ENCODE results near the gene CYBB.

CYBB gene

GRCh38 chrX:37846141-37846540, 66.3 kb downstream of the CYBB start:
- Histone ChIP-seq H4K91ac (ENCODE audit: low read length) (no peak overlapping the region), H2AFZ (ENCODE audit: low read depth, low read length) (no peak overlapping the region), H2BK15ac (ENCODE audit: low read depth, poor library complexity, severe bottlenecking) (no peak overlapping the region), H2AK5ac (ENCODE audit: low read length, severe bottlenecking) (no peak overlapping the region), H2BK5ac (ENCODE audit: low read depth, low read length, poor library complexity, severe bottlenecking) (no peak overlapping the region), H3K4me3 (ENCODE audit: insufficient read depth in 1 of 2, low read depth in 1 of 2, low read length in 2 of 2) (peak overlapping the region in 1 of 2 experiments; percentile 80), H3K79me1 (replicated peaks; ENCODE audit: low read length, poor library complexity, severe bottlenecking) (no peaks in the 10 kb centered on the region), H2BK12ac (ENCODE audit: low read length in 2 of 2) (no peak overlapping the region), H3K4me1 (ENCODE audit: control insufficient read depth, insufficient read depth, low read depth, low read length) (no peaks in the 10 kb centered on the region), H3K14ac (ENCODE audit: low read length in 2 of 2) (no peak overlapping the region), H3K23ac (ENCODE audit: low read length in 2 of 2) (no peak overlapping the region), H3K9me3 (ENCODE audit: control insufficient read depth, low read length) (no peaks in the 10 kb centered on the region), H3K9ac (ENCODE audit: low read length) (peak overlapping the region; percentile 91), H2BK120ac (ENCODE audit: low read depth, low read length) (no peak overlapping the region), H3K27ac (ENCODE audit: low read length, poor library complexity, severe bottlenecking) (no peak overlapping the region), H3K4ac (ENCODE audit: low read depth in 1 of 2, low read length in 2 of 2) (no peak overlapping the region), H3K4me2 (ENCODE audit: low read length, poor library complexity, severe bottlenecking) (no peak overlapping the region), H3K36me3 (ENCODE audit: control insufficient read depth in 1 of 2, insufficient read depth in 2 of 2, low read depth in 1 of 2, low read length in 2 of 2) (peaks cover 0 to 12% of the 10 kb centered on the region in 2 experiments), H4K8ac (ENCODE audit: low read length) (no peak overlapping the region), H3K27me3 (ENCODE audit: control insufficient read depth in 1 of 2, insufficient read depth in 1 of 2, low read length in 2 of 2) (no peaks in the 10 kb centered on the region), H3K18ac (ENCODE audit: low read depth in 1 of 2, low read length in 2 of 2) (no peak overlapping the region)
- peak; percentile 14 for DNase-seq
- no CpG with 5 or more reads among the region's 3 CpGs for WGBS

DNA sequence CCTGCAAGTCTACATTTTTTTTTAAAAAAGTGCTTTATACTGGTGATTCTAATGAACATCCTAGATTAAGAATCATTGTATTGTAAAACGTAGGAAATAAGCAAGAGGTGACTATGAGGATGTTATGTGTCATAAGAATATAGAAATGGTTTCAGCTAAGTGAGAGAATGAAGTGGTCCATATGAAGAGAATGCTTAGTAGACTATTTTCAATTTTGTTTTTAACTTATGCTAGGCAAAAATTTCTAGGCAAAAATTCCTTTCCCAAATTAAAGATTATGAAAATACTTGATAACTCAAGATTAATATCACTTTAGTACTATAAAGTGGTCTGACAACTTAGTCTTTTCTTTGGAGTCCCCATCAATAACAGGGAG, 66.7 kb downstream of the CYBB start:
- Histone ChIP-seq H2BK12ac (ENCODE audit: low read length in 2 of 2) (no peak overlapping the region), H2BK15ac (ENCODE audit: low read depth, poor library complexity, severe bottlenecking) (no peak overlapping the region)
- WGBS, result 89% methylated on average over 1 of the region's 1 CpG

GRCh38 chrX:37846934-37847732, 67.3 kb downstream of the CYBB start, which contains the start of gene DYNLT3:
TSS of gene DYNLT3 (minus strand) at chrX:37847571. CDS start at chrX:37847510, 61 bp downstream.
- Histone ChIP-seq H2BK120ac (ENCODE audit: low read depth, low read length) (peak within 1 kb of the TSS; percentile 85), H3K18ac (ENCODE audit: low read depth in 1 of 2, low read length in 2 of 2) (peak within 1 kb of the TSS; percentile 54 to 72), H2BK5ac (ENCODE audit: low read depth, low read length, poor library complexity, severe bottlenecking) (no peak within 1 kb of the TSS), H3K4me2 (ENCODE audit: low read length, poor library complexity, severe bottlenecking) (no peak within 1 kb of the TSS), H3K9ac (ENCODE audit: low read length) (peak within 1 kb of the TSS; percentile 91), H2AK5ac (ENCODE audit: low read length, severe bottlenecking) (no peak within 1 kb of the TSS), H3K23ac (ENCODE audit: low read length in 2 of 2) (no peak within 1 kb of the TSS), H3K27me3 (ENCODE audit: control insufficient read depth in 1 of 2, insufficient read depth in 1 of 2, low read length in 2 of 2) (no peaks in the 10 kb centered on the region), H3K14ac (ENCODE audit: low read length in 2 of 2) (no peak within 1 kb of the TSS), H3K4ac (ENCODE audit: low read depth in 1 of 2, low read length in 2 of 2) (no peak within 1 kb of the TSS), H2BK12ac (ENCODE audit: low read length in 2 of 2) (no peak within 1 kb of the TSS), H3K27ac (ENCODE audit: low read length, poor library complexity, severe bottlenecking) (no peak within 1 kb of the TSS), H3K9me3 (ENCODE audit: control insufficient read depth, low read length) (no peaks in the 10 kb centered on the region), H3K36me3 (ENCODE audit: control insufficient read depth in 1 of 2, insufficient read depth in 2 of 2, low read depth in 1 of 2, low read length in 2 of 2) (peaks cover 0 to 6% of the 10 kb centered on the region in 2 experiments), H3K4me3 (ENCODE audit: insufficient read depth in 1 of 2, low read depth in 1 of 2, low read length in 2 of 2) (peak within 1 kb of the TSS; percentile 39 to 80), H2BK15ac (ENCODE audit: low read depth, poor library complexity, severe bottlenecking) (peak within 1 kb of the TSS; percentile 83), H4K91ac (ENCODE audit: low read length) (peak within 1 kb of the TSS; percentile 39), H3K79me1 (replicated peaks; ENCODE audit: low read length, poor library complexity, severe bottlenecking) (no peaks in the 10 kb centered on the region), H3K4me1 (ENCODE audit: control insufficient read depth, insufficient read depth, low read depth, low read length) (no peaks in the 10 kb centered on the region), H4K8ac (ENCODE audit: low read length) (peak within 1 kb of the TSS; percentile 72), H2AFZ (ENCODE audit: low read depth, low read length) (peak within 1 kb of the TSS; percentile 3)
- DNase-seq, result peak; percentile 77
- WGBS, result 0% methylated on average over 28 of the region's 67 CpGs

More for the DNA sequence above, 66.7 kb downstream of the CYBB start:
- peak overlapping the region; percentile 91 for H3K9ac ChIP-seq (ENCODE audit: low read length)
- no peak overlapping the region for H4K8ac ChIP-seq (ENCODE audit: low read length)
- H4K91ac ChIP-seq (ENCODE audit: low read length), result no peak overlapping the region
- peak overlapping the region in 1 of 2 experiments; percentile 80 for H3K4me3 ChIP-seq (ENCODE audit: insufficient read depth in 1 of 2, low read depth in 1 of 2, low read length in 2 of 2)
- H3K4me2 ChIP-seq (ENCODE audit: low read length, poor library complexity, severe bottlenecking), result no peak overlapping the region
- H2AK5ac ChIP-seq (ENCODE audit: low read length, severe bottlenecking), result no peak overlapping the region
- no peak overlapping the region for H3K27ac ChIP-seq (ENCODE audit: low read length, poor library complexity, severe bottlenecking)
- no peak overlapping the region for H3K23ac ChIP-seq (ENCODE audit: low read length in 2 of 2)
- peaks cover 0 to 8% of the 10 kb centered on the region in 2 experiments for H3K36me3 ChIP-seq (ENCODE audit: control insufficient read depth in 1 of 2, insufficient read depth in 2 of 2, low read depth in 1 of 2, low read length in 2 of 2)
- no peak overlapping the region for H2BK120ac ChIP-seq (ENCODE audit: low read depth, low read length)
- H2AFZ ChIP-seq (ENCODE audit: low read depth, low read length), result no peak overlapping the region
- H3K79me1 ChIP-seq (replicated peaks; ENCODE audit: low read length, poor library complexity, severe bottlenecking), result no peaks in the 10 kb centered on the region
- no peak overlapping the region for H3K14ac ChIP-seq (ENCODE audit: low read length in 2 of 2)
- no peak overlapping the region for H3K18ac ChIP-seq (ENCODE audit: low read depth in 1 of 2, low read length in 2 of 2)
- H3K27me3 ChIP-seq (ENCODE audit: control insufficient read depth in 1 of 2, insufficient read depth in 1 of 2, low read length in 2 of 2), result no peaks in the 10 kb centered on the region
- H2BK5ac ChIP-seq (ENCODE audit: low read depth, low read length, poor library complexity, severe bottlenecking), result no peak overlapping the region
- no peaks in the 10 kb centered on the region for H3K9me3 ChIP-seq (ENCODE audit: control insufficient read depth, low read length)
- H3K4me1 ChIP-seq (ENCODE audit: control insufficient read depth, insufficient read depth, low read depth, low read length), result no peaks in the 10 kb centered on the region
- DNase-seq, result no peak
- no peak overlapping the region for H3K4ac ChIP-seq (ENCODE audit: low read depth in 1 of 2, low read length in 2 of 2)

GRCh38 chrX:37847733-37848197, 67.9 kb downstream of the CYBB start:
- no peak overlapping the region for H2BK5ac ChIP-seq (ENCODE audit: low read depth, low read length, poor library complexity, severe bottlenecking)
- no peak overlapping the region for H2BK12ac ChIP-seq (ENCODE audit: low read length in 2 of 2)
- H2AK5ac ChIP-seq (ENCODE audit: low read length, severe bottlenecking), result no peak overlapping the region
- no peak overlapping the region for H2BK120ac ChIP-seq (ENCODE audit: low read depth, low read length)
- H3K9ac ChIP-seq (ENCODE audit: low read length), result peak overlapping the region; percentile 91
- H2BK15ac ChIP-seq (ENCODE audit: low read depth, poor library complexity, severe bottlenecking), result no peak overlapping the region
- no peak overlapping the region for H3K4me2 ChIP-seq (ENCODE audit: low read length, poor library complexity, severe bottlenecking)
- H3K79me1 ChIP-seq (replicated peaks; ENCODE audit: low read length, poor library complexity, severe bottlenecking), result no peaks in the 10 kb centered on the region
- no peaks in the 10 kb centered on the region for H3K9me3 ChIP-seq (ENCODE audit: control insufficient read depth, low read length)
- peak overlapping the region; percentile 3 for H2AFZ ChIP-seq (ENCODE audit: low read depth, low read length)
- no peak overlapping the region for H4K91ac ChIP-seq (ENCODE audit: low read length)
- H3K36me3 ChIP-seq (ENCODE audit: control insufficient read depth in 1 of 2, insufficient read depth in 2 of 2, low read depth in 1 of 2, low read length in 2 of 2), result peaks cover 0 to 6% of the 10 kb centered on the region in 2 experiments
- no peak for DNase-seq
- no CpG with 5 or more reads among the region's 5 CpGs for WGBS
- H3K14ac ChIP-seq (ENCODE audit: low read length in 2 of 2), result no peak overlapping the region
- no peak overlapping the region for H3K23ac ChIP-seq (ENCODE audit: low read length in 2 of 2)
- peak overlapping the region; percentile 16 for H4K8ac ChIP-seq (ENCODE audit: low read length)
- no peaks in the 10 kb centered on the region for H3K27me3 ChIP-seq (ENCODE audit: control insufficient read depth in 1 of 2, insufficient read depth in 1 of 2, low read length in 2 of 2)
- no peaks in the 10 kb centered on the region for H3K4me1 ChIP-seq (ENCODE audit: control insufficient read depth, insufficient read depth, low read depth, low read length)
- H3K4me3 ChIP-seq (ENCODE audit: insufficient read depth in 1 of 2, low read depth in 1 of 2, low read length in 2 of 2), result peak overlapping the region in 1 of 2 experiments; percentile 80
- H3K27ac ChIP-seq (ENCODE audit: low read length, poor library complexity, severe bottlenecking), result no peak overlapping the region
- no peak overlapping the region for H3K18ac ChIP-seq (ENCODE audit: low read depth in 1 of 2, low read length in 2 of 2)
- H3K4ac ChIP-seq (ENCODE audit: low read depth in 1 of 2, low read length in 2 of 2), result no peak overlapping the region

All from mesenchymal stem cell (in vitro differentiated cells and primary cell).